Measurements from ENCODE around the gene NOX3.

The NOX3 gene

DNA sequence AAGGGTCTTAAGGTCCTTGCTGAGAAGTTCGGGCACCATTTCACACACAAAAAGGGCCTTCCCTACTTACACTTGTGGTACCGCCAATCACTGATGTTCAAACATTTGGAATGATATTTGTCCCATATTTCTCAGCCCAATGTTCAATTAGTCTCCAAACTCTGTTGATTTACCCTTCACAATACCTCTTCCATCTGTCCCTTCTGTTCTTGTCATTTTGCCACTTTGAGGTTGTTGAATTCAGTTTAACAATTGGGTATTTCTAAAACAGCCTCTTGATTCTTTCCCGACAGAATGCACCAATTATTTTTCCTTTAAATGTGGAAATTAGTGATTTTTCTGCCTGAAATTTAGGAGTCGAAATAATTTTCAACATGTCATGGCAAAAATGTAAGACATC is 46.2 kb downstream of the NOX3 start:
- Mint-ChIP-seq H3K9me3 (no peaks in the 10 kb centered on the region), H3K27ac (no peak overlapping the region), H3K4me3 (no peak overlapping the region)

DNA sequence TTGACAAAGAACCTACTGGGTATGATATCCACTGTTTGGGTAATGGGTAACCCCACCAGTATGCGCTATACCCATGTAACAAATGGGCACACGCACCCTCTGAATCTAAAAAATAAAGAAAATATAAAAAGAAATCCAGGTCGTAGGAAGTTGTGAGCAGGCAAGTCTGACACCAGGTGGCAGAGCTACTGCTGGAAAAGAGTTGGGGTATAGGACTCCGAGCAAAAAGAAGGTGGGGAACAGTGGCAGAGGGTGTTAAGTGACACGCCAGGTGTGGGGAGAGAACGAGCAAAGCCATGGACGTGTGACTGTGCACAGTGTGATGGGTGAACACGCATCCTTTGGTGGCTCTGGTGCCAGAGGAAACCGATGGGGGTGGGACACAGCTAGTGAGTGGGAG is 46.7 kb downstream of the NOX3 start:
- Mint-ChIP-seq H3K4me3 (no peak overlapping the region), H3K36me3 (no peaks in the 10 kb centered on the region)
- no peak for DNase-seq

More for the DNA sequence above, 46.2 kb downstream of the NOX3 start:
- Mint-ChIP-seq H3K27me3 (no peaks in the 10 kb centered on the region), H3K4me1 (peaks cover 4 to 6% of the 10 kb centered on the region in 2 donors), H3K36me3 (no peaks in the 10 kb centered on the region)
- DNase-seq: no peak
- no peak for ATAC-seq (replicated peaks)

DNA sequence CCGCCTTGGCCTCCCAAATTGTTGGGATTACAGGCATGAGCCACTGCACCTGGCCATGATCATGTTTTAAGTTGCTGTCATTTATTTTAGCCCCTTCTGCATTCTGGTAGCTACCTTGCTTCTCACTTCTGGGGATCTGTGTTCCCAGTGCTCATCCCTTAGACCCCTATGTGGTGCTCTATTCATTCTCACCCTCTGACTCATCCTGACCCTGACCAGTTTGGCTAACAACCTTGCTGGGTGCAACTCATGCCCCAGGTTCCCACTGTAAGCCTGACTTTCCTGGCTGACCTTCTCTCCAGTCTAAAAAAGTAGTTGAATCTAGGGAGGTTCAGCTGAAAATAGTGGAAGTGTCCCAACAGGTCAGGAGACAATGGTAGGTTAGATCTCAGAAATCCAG is 47.4 kb downstream of the NOX3 start:
- Mint-ChIP-seq H3K27me3 (no peaks in the 10 kb centered on the region), H3K4me1 (peaks cover 4 to 6% of the 10 kb centered on the region in 2 donors), H3K27ac (peak overlapping the region; percentile 20), H3K36me3 (no peaks in the 10 kb centered on the region), H3K4me3 (no peak overlapping the region), H3K9me3 (no peaks in the 10 kb centered on the region)
- ATAC-seq (replicated peaks) (no peak), DNase-seq (no peak)

More for the DNA sequence above, 46.7 kb downstream of the NOX3 start:
- Mint-ChIP-seq H3K9me3 (no peaks in the 10 kb centered on the region), H3K27ac (no peak overlapping the region), H3K27me3 (no peaks in the 10 kb centered on the region), H3K4me1 (peaks cover 4 to 6% of the 10 kb centered on the region in 2 donors)
- no peak for ATAC-seq (replicated peaks)

DNA sequence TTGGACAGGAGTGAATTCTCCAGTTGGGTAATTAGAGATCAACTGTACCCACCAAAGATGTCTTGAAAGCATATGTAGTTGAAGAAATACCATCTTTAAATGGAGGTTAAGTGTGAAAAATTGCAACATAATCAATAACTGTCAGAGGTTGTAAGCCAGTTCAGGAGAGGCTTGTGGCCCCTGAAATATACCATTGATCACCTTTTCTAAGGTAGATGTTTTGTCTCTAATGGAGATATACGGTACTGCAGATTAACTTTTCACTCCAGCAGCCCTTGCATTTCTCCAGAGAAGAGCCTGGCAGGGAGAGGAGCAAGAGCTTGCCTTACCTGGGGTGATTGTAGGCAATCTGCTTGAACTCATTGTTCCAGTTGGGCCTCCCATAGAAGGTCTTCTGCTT is 48.8 kb downstream of the NOX3 start:
- Mint-ChIP-seq H3K4me3 (no peak overlapping the region), H3K4me1 (peaks cover 4 to 6% of the 10 kb centered on the region in 2 donors), H3K36me3 (no peaks in the 10 kb centered on the region), H3K9me3 (no peaks in the 10 kb centered on the region), H3K27ac (no peak overlapping the region), H3K27me3 (no peaks in the 10 kb centered on the region)
- DNase-seq (no peak), ATAC-seq (replicated peaks) (no peak)

DNA sequence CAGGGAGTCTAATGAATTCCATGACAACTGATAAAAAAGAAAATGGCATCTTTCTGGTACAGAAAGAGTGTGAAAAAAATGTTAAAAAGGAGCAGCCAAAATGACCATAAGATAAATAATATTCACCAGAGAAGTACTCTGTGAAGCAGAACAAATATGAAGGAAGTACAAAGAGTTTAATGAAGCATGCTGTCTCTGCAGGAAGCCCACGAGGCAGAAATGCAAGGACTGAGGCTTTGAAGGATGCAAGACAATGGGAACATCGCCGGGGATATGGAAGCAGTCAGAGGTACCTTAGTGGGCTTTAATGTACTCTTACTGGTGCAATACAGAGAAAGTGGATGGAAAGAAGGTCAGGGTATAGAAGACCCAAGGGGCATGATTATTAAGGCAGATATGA is 50.7 kb downstream of the NOX3 start:
- no peak overlapping the region for H3K27ac Mint-ChIP-seq
- H3K27me3 Mint-ChIP-seq: no peaks in the 10 kb centered on the region
- ATAC-seq (replicated peaks) (no peak), DNase-seq (no peak)
- no peak overlapping the region for H3K4me3 Mint-ChIP-seq
- H3K4me1 Mint-ChIP-seq: peaks cover 4 to 6% of the 10 kb centered on the region in 2 donors
- H3K9me3 Mint-ChIP-seq: no peaks in the 10 kb centered on the region
- H3K36me3 Mint-ChIP-seq: no peaks in the 10 kb centered on the region

DNA sequence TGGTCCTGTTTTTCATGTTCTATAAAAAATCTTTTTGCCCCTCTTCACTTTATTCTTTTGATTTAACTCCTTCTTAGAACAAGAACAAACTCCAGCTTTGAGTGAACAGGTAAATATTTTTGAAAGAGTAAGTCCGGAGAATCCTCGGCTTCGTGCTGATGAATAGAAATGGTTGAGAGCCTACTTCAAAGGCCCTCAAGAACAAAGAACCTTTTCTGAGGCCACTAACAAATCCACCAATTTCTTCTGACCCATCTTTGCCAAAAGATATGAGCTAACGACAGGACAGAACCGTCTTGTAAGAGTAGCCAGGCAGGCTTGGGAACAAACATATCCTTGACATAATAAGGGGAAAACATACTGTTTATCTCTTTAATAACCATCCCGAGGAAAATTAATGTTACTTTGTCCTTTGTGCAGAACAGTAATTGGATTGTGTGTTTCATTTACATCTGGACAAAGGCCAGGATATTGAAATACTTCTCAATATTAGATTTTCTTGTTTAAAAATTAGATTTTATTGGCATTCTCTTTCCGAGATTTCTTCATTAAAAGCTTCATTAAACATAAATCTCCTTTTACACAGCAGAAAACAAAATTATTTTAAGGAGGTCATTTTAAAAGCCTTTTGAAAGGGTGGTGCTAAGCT is 52.9 kb downstream of the NOX3 start:
- H3K27ac Mint-ChIP-seq: no peak overlapping the region
- H3K27me3 Mint-ChIP-seq: no peaks in the 10 kb centered on the region
- H3K4me3 Mint-ChIP-seq: no peak overlapping the region
- H3K4me1 Mint-ChIP-seq: peaks cover 4 to 6% of the 10 kb centered on the region in 2 donors
- H3K36me3 Mint-ChIP-seq: no peaks in the 10 kb centered on the region
- H3K9me3 Mint-ChIP-seq: no peaks in the 10 kb centered on the region
- ATAC-seq (replicated peaks) (no peak), DNase-seq (no peak)

DNA sequence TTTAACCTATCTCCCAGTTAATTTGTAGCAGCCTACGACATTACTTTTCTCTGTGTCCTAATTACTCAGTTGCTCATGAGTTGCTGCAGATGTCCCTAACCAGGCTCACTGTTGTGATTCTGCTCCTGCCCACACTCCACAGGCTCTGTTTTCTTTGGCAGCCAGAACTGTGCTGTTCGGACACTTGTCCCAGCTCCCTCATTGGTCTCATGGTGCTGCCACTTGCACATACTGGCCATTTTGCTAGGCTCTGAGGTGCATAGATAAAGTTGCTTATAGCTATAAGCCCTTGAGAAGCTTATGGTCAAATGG is 55.0 kb downstream of the NOX3 start:
- H3K27ac Mint-ChIP-seq: no peak overlapping the region
- peaks cover 4 to 6% of the 10 kb centered on the region in 2 donors for H3K4me1 Mint-ChIP-seq
- no peak overlapping the region for H3K4me3 Mint-ChIP-seq
- ATAC-seq (replicated peaks) (no peak), DNase-seq (no peak)
- no peaks in the 10 kb centered on the region for H3K36me3 Mint-ChIP-seq
- H3K9me3 Mint-ChIP-seq: no peaks in the 10 kb centered on the region
- no peaks in the 10 kb centered on the region for H3K27me3 Mint-ChIP-seq

DNA sequence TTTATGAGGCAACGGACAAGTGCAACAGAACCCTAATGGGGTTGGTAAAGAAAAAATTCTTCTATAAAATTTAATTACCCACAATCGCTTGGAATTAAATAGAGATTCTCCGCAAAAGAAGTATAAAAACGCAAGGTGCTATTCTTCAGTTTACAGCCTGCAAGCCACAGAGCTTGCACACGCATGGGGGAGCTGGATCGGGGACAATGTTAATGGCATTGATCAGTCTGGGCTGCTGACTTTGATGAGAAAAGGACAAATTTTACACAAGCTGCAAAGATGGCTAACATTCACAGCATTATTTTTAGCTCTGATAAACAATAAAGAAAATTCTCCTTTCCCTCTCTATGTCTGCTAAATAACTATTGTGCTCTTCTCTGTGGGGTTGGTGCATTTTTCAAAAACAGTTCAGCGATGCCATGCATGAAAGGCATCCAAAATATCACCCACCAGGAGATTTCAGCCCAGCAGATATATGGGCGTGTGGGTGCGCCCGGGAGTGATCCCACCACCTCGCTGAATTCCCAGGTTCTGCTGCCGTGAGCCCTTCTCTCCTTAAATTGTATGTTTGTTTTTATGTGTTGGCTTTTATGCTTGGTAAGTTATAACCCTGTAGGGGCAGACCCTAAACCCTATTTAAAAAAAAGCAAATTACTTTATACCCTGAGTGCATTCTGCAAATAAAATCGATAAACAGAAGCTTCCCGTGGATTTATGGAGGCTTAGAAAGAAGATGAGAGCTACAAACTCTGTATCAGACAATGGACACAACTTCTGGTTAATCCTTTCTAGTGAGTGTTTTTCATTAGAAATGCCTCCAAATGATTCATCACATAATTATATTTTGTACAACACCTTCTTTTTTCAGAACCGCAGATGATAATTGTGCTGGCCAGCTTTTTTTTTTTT is 55.6 kb downstream of the NOX3 start:
- DNase-seq: no peak
- no peaks in the 10 kb centered on the region for H3K27me3 Mint-ChIP-seq
- H3K4me1 Mint-ChIP-seq: peaks cover 3 to 4% of the 10 kb centered on the region in 2 donors
- H3K27ac Mint-ChIP-seq: no peak overlapping the region
- H3K4me3 Mint-ChIP-seq: no peak overlapping the region
- no peaks in the 10 kb centered on the region for H3K36me3 Mint-ChIP-seq
- ATAC-seq (replicated peaks): no peak
- no peaks in the 10 kb centered on the region for H3K9me3 Mint-ChIP-seq

DNA sequence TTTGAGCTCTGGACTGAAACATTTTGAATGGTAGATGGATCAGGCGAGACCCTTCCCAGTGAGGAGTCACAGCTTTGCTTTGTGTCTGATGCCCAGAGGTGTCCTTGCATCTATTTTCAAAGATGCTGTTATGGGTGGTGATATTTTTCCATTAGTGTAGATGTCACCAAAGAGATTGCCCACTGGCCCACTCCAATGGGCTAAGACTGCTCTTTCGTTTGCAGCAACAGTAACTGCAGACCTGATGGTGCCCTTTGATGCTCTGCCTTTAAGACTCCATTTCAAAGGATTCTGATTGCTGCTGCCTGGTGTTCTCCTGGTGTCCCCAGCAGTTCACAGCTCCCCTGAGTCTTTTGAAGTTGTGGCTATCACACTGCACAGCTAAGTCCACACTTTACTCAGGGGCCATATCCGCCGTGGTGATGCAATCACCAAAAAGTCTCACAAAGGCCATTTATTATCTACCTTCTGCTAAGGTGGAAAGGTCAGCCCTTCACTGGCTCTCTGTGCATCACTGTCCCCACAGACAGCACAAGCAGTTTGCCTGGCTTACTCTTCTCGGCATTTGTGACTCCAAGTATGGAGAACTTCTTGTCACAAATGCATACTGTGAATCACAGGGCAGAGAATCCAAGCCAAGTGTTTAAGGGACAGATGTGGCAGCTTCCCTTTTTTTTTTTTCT is 56.4 kb downstream of the NOX3 start:
- no peaks in the 10 kb centered on the region for H3K36me3 Mint-ChIP-seq
- DNase-seq: no peak
- H3K4me3 Mint-ChIP-seq: no peak overlapping the region
- ATAC-seq (replicated peaks): no peak
- no peaks in the 10 kb centered on the region for H3K27me3 Mint-ChIP-seq
- H3K27ac Mint-ChIP-seq: no peak overlapping the region
- no peaks in the 10 kb centered on the region for H3K9me3 Mint-ChIP-seq
- H3K4me1 Mint-ChIP-seq: no peaks in the 10 kb centered on the region

DNA sequence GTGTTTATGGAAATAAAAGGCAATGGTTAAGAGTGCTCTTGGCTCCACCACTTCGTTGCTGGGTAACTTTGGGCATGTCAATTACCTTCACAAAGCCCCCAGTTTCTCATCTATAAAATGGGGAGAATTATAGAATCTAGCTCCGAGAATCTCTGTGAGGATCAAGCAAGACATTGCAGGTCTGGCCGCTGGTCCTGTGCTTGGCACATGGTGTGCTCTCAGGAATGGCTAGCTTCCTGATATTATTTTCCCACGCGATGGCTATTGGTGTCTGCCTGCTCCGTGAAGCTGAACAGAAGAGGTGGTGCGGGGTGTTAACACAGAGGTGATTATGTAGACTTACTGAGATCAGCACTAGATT is 57.0 kb downstream of the NOX3 start:
- H3K9me3 Mint-ChIP-seq: no peaks in the 10 kb centered on the region
- H3K27me3 Mint-ChIP-seq: no peaks in the 10 kb centered on the region
- H3K36me3 Mint-ChIP-seq: no peaks in the 10 kb centered on the region
- no peaks in the 10 kb centered on the region for H3K4me1 Mint-ChIP-seq
- no peak for ATAC-seq (replicated peaks)
- H3K4me3 Mint-ChIP-seq: no peak overlapping the region
- DNase-seq: no peak
- no peak overlapping the region for H3K27ac Mint-ChIP-seq

DNA sequence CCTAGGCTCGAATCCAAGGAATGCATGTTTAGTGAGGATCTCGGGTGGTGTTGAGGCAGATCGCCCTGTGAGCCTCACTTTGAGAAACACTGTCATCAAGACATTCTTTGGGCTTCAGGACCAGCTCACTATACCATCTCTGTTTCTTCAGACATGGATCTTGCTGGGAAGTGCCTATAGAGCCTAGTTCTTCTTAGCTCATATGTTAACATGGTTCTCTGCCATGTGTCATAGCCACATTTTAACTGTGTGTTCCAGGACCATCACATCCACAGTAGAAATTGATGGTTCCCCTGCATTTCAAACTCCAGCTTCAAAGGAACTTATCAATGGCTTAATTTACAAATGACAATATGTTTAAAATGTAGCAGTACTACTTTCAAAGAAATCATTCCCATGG is 57.4 kb downstream of the NOX3 start:
- Mint-ChIP-seq H3K27me3 (no peaks in the 10 kb centered on the region), H3K36me3 (no peaks in the 10 kb centered on the region), H3K9me3 (no peaks in the 10 kb centered on the region), H3K4me3 (no peak overlapping the region), H3K4me1 (no peaks in the 10 kb centered on the region), H3K27ac (no peak overlapping the region)
- ATAC-seq (replicated peaks) (no peak), DNase-seq (no peak)

DNA sequence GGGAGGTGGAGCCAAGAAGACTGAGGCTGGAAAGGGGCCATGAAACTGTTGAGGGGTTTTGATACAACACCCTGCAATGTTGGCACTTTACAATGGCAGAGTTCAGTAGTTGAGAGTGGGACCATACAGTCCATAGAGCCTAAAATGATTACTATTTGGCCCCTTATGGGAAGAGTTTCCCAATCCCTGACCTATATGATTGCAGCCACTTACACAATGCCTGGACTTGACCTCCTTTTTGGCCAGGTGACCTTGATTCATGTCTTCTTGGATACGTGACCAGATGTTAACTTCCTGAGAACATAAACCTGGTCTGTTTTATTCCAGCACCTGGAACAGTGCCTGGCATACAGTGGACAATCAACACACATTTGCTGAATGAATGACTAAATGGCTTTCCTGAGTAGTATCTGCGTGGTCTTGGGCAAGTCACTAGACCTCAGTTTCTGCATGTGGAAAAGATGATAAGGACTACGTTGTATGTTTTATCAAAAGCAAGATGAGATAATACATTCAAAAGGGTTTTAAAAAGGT is 58.4 kb downstream of the NOX3 start:
- Mint-ChIP-seq H3K4me3 (no peak overlapping the region), H3K9me3 (no peaks in the 10 kb centered on the region), H3K27ac (no peak overlapping the region), H3K27me3 (no peaks in the 10 kb centered on the region), H3K4me1 (no peaks in the 10 kb centered on the region), H3K36me3 (no peaks in the 10 kb centered on the region)
- DNase-seq (no peak), ATAC-seq (replicated peaks) (no peak)

DNA sequence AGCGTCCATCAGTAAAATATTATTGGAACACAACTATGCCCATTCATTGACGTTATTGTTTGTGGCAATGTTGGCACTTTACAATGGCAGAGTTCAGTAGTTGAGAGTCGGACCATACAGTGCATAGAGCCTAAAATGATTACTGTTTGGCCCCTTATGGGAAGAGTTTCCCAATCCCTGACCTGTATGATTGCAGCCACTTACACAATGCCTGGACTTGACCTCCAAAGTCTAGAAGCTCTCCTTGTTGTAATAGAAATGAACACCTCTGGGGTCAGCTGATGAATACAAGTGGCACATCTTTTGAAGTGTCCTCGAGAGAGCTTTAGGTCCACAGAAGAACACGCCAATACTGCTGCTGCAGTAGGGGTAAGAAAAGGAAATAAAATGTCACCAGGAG is 59.0 kb downstream of the NOX3 start:
- ATAC-seq (replicated peaks): no peak
- no peaks in the 10 kb centered on the region for H3K36me3 Mint-ChIP-seq
- H3K27me3 Mint-ChIP-seq: no peaks in the 10 kb centered on the region
- H3K4me3 Mint-ChIP-seq: no peak overlapping the region
- no peaks in the 10 kb centered on the region for H3K9me3 Mint-ChIP-seq
- DNase-seq: no peak
- no peaks in the 10 kb centered on the region for H3K4me1 Mint-ChIP-seq
- H3K27ac Mint-ChIP-seq: no peak overlapping the region

DNA sequence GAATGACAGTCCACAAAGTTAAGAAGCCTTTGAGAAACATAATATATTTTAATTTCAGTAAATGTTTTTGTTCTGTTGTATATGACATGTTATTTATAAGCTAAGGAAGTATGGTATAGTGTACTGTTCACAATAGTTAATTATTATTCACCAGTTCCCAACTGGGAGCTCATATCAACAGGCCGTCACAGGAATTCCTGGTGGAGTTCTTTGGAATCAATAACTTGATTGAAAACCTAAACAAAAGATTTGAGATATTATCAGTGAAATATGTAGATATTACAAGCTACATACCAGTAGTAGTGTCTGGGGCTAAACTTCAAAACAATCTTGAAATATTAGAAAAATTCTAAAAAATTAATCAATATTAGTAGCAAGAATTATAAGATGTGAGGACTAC is 60.3 kb downstream of the NOX3 start:
- peaks cover 0 to 2% of the 10 kb centered on the region in 2 donors for H3K9me3 Mint-ChIP-seq

DNA sequence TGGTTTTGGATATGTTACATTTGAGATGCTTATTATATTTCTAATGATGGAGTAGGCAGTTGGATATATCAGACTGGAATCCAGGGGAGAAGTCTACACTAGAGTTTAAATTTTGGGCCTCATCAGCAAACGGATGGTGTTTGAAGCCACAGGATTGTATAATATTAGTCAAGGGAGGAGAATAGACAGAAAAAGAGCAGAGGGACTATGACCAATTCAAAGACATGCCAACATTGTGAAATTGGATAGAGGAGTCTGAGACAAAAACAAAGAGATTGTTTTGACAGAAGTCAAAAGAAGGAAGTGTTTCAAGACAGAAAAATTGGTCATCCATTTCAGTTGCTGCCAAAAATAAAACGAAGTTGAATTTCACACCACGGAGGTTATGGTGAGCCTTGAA is 66.5 kb downstream of the NOX3 start:
- Mint-ChIP-seq H3K4me1 (peaks cover 10 to 12% of the 10 kb centered on the region in 2 donors), H3K9me3 (peaks cover 13 to 17% of the 10 kb centered on the region in 2 donors), H3K36me3 (peaks cover 8 to 18% of the 10 kb centered on the region in 2 donors), H3K4me3 (no peak overlapping the region), H3K27ac (no peak overlapping the region), H3K27me3 (no peaks in the 10 kb centered on the region)
- ATAC-seq (replicated peaks): no peak
- no peak for DNase-seq

More for the DNA sequence above, 60.3 kb downstream of the NOX3 start:
- Mint-ChIP-seq H3K4me1 (no peaks in the 10 kb centered on the region), H3K27me3 (no peaks in the 10 kb centered on the region), H3K4me3 (no peak overlapping the region), H3K27ac (no peak overlapping the region), H3K36me3 (no peaks in the 10 kb centered on the region)
- DNase-seq: no peak
- ATAC-seq (replicated peaks): no peak
